ENCODE measurements around the gene MRPL50.

Gene MRPL50

DNA sequence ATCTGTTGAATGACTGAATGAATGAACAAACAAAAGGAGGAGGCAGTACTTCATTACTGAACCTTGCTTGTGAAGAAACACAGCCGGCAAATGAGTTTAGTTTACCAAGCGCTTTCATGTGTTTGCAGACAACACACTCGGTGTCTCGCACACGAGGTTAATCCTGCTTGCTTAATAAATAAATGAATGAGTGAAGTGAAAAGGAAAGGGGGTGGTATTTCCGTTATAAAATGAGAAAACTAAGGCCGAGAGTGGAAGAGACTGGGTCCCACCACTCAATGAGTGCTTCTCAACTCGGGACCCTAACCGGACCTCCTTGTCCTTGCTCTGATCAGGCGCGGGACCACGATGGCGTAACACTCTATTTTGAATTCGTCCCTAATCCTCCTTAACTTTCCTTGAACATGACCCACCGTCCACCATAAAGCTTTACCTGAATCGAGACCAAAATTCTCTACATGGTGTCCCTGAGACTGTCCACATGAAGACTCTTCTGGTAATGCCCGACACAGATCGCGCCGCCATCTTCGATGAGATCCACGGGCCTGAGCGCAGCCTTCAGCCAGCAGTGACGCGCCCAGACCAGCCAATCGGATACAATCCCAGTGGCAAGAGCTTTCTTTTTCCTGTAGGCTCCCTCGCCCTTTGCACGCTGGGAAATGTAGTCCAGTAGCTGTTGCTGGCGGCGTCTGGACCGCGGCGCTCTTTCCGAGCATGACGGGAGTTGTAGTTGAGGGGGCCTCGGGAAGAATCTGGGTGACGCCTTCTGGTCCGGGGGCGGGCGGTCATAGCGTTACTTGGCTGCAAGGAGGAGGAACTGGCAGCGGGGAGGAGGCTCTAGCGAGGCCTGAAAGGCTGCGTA lies at the start of gene MRPL50, which contains the start of gene ZNF189:
Gene MRPL50, minus strand, starts transcription at position 551 of the 862 bp plus-strand sequence. Its CDS starts 26 bp downstream, at position 525.
Gene ZNF189, plus strand, starts transcription at position 784 of the 862 bp plus-strand sequence. CDS start 306 bp downstream, outside the sequence.
- peak; percentile 98 for FAIRE-seq
- peak; percentile 64 for DNase-seq (ENCODE audit: insufficient read length, low spot score)

DNA sequence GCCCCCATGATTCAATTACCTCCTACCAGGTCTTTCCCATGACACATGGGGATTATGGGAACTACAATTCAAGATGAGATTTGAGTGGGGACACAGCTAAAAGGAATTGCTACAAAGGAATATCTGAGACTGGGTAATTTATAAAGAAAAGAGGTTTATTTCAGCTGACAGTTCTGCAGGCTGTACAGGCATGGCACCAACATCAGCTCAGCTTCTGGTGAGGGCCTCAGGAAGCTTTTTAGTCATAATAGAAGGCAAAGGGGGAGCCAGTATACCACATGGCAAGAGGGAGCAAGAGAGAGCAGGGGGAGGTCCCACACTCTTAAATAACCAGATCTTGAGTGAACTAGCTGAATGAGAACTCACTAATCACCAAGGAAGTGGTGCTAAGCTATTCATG lies 48.3 kb upstream of the MRPL50 start:
- no peak for FAIRE-seq

DNA sequence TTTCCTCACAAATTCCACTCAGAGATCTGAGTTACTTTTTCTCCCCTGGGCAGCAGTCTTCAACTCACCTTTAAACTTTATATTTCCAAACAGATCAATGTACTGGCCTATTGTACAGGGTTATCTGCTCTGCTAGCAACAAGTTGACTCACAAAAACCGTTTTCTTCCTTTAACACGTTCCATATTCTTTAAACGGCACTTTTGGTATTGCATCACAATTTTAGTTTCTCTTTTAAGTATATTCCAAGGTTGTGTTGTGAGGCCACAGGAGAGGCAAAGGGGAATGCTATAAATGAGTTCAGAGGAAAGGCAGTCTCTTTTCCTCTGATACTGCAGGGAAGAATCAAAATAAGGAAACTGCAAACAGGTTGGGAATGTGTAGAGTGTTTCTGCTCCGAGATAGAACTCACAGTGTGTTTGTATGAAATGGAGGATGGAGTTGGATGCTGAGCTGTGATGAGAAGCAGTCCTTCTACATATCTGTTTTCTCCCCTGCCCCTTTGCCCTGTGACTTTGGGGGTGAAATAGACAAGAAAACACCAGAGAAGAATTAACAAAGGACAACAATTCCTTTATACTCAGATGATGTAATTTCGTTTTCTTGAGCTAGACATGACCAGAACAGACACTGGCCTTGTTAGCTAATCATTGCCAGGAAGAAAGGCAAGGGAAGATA lies 47.1 kb upstream of the MRPL50 start:
- DNase-seq (ENCODE audit: insufficient read length, low spot score) (no peak), FAIRE-seq (no peak)

More for the DNA sequence above, 48.3 kb upstream of the MRPL50 start:
- no peak for DNase-seq (ENCODE audit: insufficient read length, low spot score)

DNA sequence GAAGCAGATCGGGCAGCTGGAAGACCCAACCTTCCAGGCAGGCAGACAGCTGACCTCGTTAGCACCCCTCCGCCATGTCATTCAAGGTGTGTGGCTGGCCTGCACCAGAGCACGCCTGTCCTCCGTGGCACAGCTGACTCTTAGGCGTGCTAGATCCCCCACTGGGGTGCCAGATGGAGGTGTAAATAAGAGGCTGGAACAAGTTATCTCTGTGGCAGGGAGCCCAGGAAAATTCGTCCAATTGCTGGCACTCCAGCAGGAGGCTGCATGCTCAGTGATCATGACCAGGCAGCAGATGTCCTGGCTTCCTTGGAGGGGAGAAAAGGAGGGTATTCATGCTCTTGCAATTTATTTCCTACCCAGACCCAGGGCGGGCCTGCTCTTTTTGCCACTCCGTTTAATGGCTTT lies 45.0 kb upstream of the MRPL50 start:
- DNase-seq (ENCODE audit: insufficient read length, low spot score) (no peak), FAIRE-seq (no peak)

DNA sequence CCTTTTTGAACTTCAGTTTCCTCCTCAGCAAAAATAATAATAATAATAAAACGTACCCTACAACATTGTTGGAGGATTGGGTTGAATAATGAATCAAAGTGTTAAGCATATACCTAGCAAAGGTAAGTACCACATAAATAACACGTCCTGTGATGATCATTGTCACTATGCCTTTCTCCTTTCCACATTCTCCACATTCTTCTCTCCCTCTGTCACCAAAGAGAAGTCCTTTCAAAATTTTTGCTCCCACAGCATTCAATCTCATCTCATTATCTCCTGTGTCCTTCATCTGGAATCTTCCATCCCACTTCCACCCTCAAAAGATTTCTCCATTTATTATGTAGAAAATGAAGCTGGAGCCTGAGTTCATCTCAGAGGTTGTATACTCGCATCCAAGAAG lies 44.3 kb upstream of the MRPL50 start:
- FAIRE-seq, result no peak
- no peak for DNase-seq (ENCODE audit: insufficient read length, low spot score)

DNA sequence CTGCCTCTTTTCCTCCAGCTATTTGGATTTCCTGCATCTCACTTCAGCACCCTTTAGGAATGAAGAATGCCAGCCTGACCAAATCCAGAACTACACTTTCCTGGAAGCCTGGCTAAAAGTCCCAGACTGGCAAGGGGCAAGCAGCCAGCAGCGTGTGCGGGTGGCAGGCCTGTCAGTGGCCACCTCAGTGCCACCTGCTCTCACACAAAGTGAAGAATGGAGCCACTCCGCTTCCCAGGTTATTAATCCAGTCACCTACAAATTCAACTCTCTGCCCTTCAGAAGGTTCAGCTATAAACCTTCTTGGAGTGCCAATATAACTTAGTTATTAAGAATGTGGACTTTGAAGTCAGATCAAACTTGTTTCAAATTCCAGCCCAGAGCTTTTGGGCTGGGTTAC lies 43.9 kb upstream of the MRPL50 start:
- DNase-seq (ENCODE audit: insufficient read length, low spot score) (no peak), FAIRE-seq (no peak)

DNA sequence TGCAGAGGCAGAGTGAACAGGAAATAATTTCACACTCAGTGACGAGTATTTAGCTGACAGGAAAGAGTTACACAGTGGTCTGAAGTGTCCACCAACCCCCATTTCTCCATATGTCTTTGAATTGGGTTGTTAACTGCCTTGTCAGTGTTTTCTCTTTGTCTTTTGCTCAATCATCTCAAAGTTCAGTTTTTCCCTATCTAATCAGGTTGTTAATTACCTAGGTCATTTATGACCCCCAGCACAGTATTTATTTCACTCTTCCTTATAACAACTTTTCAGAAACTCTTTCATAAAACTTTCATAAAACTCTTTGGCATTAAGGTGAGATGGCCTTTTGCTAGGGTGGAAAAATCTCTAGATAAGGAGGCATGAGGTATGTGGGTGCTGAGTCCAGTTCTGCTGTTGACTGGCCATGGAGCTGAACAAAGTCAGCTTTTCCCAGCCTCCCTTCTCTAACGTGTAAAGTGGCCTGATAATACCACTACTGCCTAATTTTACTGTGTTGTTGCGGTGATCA lies 42.4 kb upstream of the MRPL50 start:
- DNase-seq (ENCODE audit: insufficient read length, low spot score) (no peak), FAIRE-seq (no peak)

DNA sequence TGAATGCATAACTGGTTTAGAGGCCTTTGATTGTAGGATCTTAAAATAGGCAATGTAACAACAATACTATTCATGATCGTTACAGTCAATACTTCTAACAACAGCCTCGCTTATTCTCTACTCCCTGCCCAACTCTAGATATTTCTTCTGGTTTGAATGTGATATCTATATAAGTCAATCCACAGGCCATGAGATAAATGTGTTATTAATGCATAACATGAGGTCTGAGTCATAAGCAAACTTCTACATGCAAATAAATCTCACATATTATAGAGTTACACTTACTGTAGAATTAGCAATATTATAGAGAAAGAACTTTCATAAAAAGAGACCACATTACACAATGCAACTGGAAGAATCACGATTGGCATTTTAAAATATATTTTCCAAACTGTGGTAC lies 40.1 kb upstream of the MRPL50 start:
- DNase-seq (ENCODE audit: insufficient read length, low spot score), result no peak
- no peak for FAIRE-seq

DNA sequence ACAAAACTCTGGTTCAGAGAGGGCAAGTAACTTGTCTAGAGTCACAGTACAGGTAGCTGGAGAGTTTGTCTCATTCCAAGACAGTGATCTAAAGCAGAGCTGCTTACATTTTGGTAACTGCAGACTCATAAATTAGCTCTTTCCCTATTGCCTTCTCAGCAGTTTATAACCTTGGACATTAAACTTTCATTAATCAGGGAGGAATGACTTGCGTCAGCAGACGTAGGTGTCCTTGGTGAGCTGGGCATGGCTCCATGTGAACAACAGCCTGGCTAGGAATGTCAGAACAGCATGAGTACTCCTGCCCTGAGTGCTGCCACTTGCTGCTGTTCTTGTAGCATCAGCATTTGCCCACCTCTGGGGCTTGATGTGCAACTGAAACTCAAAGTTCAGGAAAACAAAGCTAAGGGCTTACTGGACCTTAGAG lies 39.4 kb upstream of the MRPL50 start:
- FAIRE-seq, result no peak
- no peak for DNase-seq (ENCODE audit: insufficient read length, low spot score)

DNA sequence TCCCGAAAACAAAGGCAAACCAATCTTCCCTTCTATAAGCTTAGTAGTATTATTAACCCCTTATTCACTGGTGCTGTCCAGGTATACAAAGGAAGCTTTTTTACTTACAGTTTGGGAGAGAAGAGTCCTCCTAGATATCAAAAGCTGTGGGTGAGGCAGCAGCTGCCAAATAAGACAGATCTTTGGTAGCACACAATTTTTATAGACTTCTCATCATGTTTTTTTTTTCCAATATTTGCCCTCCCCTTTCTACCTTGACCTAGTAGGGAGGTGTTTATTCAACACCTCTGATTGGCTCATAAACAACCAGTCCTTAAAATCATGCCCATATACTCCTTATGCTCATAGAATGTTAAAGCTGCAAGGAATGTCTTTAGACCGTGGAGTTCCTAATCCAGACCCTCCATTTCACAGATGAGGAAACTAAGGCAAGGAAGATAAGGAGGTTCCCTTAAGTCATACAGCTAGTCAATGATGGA lies 37.2 kb upstream of the MRPL50 start, which contains the start of gene ALDOB:
Gene ALDOB, minus strand, starts transcription at position 174 of the 479 bp plus-strand sequence. CDS start 4,887 bp downstream, outside the sequence.
- DNase-seq (ENCODE audit: insufficient read length, low spot score), result no peak
- no peak for FAIRE-seq

DNA sequence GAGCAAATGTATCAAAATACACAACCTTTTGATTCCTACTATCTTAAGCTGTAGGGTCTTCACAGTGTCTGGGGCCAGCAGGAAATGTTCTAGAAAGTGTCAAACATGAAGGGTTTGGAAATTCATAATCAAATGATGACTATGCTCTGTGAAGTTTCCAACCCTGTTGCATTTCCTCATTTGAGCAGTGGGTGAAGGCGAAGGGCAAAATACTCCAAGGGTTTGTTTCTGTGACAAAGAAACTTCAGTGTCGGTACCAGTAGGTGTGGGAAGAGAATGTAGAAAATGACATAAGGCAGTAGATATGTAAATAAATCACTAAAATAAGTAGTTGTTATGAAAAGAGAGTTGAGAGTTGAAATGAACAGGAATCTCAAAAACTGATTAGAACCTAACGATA lies 36.6 kb upstream of the MRPL50 start:
- FAIRE-seq (no peak), DNase-seq (ENCODE audit: insufficient read length, low spot score) (no peak)

DNA sequence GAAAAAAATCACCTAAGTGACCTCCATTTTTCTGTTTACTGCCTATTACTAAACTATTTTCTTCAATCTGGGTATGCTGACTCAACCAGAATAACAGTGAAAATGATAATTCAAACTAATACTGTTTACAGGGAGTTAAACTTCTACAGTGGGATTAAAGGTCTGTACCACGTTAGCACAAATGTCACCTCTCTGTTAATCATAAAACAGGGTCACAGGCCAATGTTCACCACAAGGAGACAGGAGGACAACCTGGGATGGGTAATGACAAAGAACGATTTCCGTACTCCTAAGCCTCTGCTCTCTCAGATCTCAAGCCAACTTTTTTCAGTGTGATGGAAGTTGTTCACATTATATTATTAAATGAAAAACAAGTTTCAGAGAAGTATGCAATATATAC lies 34.8 kb upstream of the MRPL50 start:
- DNase-seq (ENCODE audit: insufficient read length, low spot score) (no peak), FAIRE-seq (no peak)

DNA sequence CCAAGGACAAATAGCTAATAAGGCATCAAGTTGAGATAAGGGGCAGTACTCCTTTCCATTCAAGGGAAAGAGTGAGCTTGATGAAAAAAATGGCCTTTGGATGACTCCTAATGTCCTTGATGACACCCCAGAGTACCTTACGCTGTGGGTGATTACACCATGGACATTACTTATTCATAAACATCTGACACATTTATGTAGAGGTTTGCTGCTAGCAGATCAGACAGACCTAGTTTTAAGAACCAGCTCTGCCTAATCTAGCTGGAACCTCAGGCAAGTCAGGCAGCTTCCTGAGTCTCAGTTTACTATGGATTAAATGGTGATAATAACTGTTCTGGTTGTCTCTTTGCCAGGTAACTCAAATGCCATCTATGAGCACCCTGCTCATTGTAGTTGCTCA lies 34.3 kb upstream of the MRPL50 start:
- no peak for FAIRE-seq
- DNase-seq (ENCODE audit: insufficient read length, low spot score), result no peak

DNA sequence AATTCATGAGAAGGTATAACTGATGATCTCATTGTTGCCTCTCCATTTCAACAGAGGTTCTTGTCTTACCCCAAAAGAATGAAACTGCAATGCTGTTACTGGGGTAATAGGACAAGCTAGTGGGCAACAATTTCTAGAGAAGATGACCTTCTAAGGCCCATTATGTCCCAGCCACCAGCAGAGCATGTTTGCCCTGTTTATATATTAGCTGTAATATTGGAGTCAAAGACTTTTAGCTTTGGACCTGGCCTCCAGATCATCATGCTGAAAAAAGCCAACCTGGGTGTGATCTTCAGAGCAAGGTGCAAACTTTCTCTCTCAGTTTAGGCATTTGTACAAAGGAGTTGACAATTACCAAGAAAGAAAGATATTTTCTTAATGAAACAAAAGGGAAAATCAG lies 33.8 kb upstream of the MRPL50 start:
- FAIRE-seq, result no peak

DNA sequence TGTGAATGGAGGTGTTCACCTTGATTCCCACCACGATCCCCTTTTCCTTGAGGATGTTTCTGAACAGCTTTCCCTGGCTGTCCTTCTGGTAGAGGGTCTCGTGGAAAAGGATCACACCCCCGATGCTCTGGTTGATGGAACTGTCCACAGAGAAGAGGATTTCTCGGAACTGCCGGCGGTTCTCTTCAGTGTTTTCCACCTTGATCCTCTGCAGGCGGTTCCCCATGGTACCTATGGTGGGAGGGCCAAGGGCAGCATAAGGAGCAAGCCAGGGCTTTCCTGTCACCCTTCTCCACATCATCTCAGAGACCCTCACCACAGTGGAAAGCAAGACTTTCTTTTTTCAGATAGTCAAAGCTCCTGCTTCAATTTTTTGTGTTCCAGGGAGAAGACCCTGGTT lies 31.3 kb upstream of the MRPL50 start:
- no peak for FAIRE-seq
- DNase-seq (ENCODE audit: insufficient read length, low spot score), result no peak

More for the DNA sequence above, 33.8 kb upstream of the MRPL50 start:
- no peak for DNase-seq (ENCODE audit: insufficient read length, low spot score)

DNA sequence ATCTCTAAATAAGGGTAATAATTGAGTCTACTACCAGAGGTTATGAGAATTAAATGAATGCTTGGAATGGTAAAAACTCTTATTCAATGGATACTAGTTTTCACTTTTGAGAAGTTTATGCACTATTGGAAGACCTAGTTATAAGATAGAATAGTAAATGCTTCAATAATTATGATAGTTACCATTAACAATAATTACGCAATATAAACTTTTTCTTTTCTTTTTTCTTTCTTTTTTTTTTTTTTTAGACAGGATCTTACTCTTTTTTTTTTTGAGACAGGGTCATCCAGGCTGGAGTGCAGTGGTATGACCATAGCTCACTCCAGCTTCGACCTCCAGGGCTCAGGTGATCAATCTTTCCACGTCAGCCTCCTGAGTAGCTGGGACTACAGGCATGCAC lies 30.5 kb upstream of the MRPL50 start:
- no peak for DNase-seq (ENCODE audit: insufficient read length, low spot score)
- no peak for FAIRE-seq

DNA sequence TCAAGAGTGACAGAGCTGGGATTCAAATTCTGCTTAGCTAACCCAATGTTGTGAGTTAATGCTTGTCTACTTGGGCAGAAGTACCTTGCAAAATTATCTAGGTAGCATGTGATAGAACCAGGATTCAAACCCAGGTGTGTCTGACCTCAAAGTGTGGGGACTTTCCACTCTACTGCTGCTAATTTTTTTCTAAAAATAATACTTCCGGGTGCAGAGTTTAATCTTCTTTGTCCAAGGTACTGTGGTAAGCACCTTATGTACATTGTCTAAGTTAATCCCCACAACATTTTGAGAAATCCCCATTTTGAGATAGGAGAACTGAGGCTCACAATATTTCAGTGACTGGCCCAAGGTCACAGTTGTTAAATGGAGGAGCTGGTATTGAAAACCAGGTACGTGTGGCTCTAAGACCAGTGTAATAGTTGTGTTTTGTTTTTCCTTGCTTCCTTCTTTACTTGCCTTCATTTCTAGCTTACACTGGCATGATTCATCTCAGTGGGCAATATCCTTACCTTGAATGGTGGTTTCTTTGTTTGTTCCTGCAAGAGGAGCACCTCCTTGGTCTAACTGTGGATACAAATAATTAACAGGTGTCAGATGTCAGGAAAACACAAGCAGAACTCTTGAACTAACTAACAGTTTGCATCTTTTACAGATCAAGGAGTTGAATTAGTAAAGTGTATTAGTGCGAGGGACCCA lies 29.7 kb upstream of the MRPL50 start:
- no peak for FAIRE-seq
- DNase-seq (ENCODE audit: insufficient read length, low spot score), result no peak

DNA sequence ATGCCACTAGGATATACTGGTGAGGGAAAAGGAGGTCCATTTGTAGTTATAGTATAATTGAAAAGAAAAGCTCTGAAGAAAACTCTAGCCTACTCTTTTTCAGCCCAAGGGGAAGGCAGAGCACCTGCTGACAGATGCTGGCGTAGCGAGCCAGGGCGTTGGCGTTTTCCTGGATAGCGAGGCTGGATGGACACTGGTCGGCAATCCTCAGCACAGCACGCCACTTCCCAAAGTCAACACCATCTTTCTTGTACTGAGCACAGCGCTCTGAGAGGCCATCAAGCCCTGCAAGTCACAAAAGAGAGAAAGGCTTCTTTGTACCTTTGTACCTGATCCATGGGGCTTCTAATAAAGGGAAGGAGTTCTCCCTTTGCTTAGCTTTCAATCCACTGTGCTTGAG lies 28.9 kb upstream of the MRPL50 start:
- FAIRE-seq, result no peak
- DNase-seq (ENCODE audit: insufficient read length, low spot score), result no peak

DNA sequence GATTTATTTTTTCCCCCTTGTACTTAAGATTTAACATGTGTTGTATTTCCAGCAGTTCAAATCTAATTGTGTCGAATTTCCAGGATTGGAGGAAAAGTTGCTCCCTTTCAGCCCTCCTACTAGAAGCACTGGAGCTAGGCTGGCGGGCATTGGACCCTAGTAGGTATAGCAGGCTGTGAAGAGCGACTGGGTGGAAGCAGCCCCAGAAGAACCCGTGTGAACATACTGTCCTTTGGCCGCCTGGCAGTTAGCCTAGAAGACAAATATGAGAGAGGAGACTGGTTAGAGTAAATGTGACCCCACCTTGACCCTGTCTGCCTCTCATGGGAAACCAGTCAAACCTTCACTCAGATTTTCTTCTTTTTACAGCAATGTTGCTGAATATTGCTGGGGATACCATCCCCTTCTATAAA lies 23.2 kb upstream of the MRPL50 start:
- DNase-seq (ENCODE audit: insufficient read length, low spot score) (no peak), FAIRE-seq (no peak)

DNA sequence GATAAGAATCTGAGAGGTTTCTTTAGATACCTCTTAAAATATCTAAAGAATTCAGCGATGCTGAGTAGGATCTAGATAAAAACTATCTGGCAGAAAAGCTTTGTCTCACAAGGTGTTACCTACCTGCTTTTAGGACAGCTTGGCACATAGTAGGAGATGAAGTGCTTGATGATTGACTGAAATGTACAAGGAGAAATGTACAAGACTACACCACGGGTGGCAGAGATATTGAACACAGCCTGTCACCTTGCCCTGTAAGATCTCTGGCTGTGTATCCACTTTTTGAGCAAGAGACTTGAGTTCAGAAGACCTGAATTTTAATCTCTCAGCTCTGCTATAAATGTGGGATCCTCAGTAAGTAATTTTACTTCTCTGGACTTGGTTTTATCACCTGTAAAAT lies 21.4 kb upstream of the MRPL50 start:
- FAIRE-seq (no peak), DNase-seq (ENCODE audit: insufficient read length, low spot score) (no peak)

All from GM19239 (cell line).